CD4-positive, alpha-beta T cell (primary cell): ENCODE data around the gene POU3F2. TPM values are rescaled to one million over a fixed set of nuclear protein-coding genes. Genes with fewer than 3 reads are reported as not detected.

ENCODE experiments used
- ATAC-seq: fragments of 200-7000 bp; cut with Tn5 transposase; one replicate; pipeline ENCODE4 v1.10.0; 2022; ENCODE audit warnings: mild to moderate bottlenecking; ENCODE audit not compliant: poor library complexity
- CTCF ChIA-PET: fragments of 350-600 bp; sonication (Branson Sonifier 250); formaldehyde crosslinking; loops from one replicate; lab custom pipeline; 2021; ENCODE audit warnings: antibody characterized with exemption, inconsistent platforms; lab: Charles Lee
- POLR2A ChIA-PET: fragments of 350-600 bp; sonication (Branson Sonifier 250); formaldehyde crosslinking; loops from one replicate; lab custom pipeline; 2021; ENCODE audit warnings: antibody characterized with exemption, inconsistent platforms; lab: Charles Lee
- DNase-seq, 14 experiments: peaks; one replicate each; pipeline ENCODE4 v3.0.0-alpha.2; 2013 to 2020; ENCODE audit warnings: mixed read lengths in 2 of 14
- H3K27ac ChIP-seq, 2 donors: one replicate each; pipeline versions ENCODE4 v1.5.1 to v1.7.0; 2013; ENCODE audit warnings: low read length in 2 of 2, low read depth in 1 of 2, mild to moderate bottlenecking in 1 of 2
- H3K27me3 ChIP-seq, 2 experiments: 1 replicate in 1 of 2; 2 replicates in 1 of 2; pipeline versions ENCODE4 v1.6.1 to v1.7.0; 2013; ENCODE audit warnings: low read length in 2 of 2, control low read depth in 1 of 2, mild to moderate bottlenecking in 1 of 2, moderate library complexity in 1 of 2; ENCODE audit not compliant: insufficient read depth in 2 of 2, control insufficient read depth in 1 of 2
- H3K36me3 ChIP-seq: one replicate; pipeline ENCODE4 v1.6.1; 2013; ENCODE audit warnings: low read length, control low read depth; ENCODE audit not compliant: insufficient read depth
- H3K4me1 ChIP-seq: one replicate; pipeline ENCODE4 v1.6.1; 2013; ENCODE audit warnings: low read length, control low read depth; ENCODE audit not compliant: insufficient read depth
- H3K4me3 ChIP-seq: one replicate; pipeline ENCODE4 v1.5.1; 2013; ENCODE audit warnings: mild to moderate bottlenecking, low read length, moderate library complexity
- H3K9me3 ChIP-seq, 2 experiments: 1 replicate in 1 of 2; 2 replicates in 1 of 2; pipeline versions ENCODE4 v1.6.1 to v1.7.0; 2013; ENCODE audit warnings: low read length in 2 of 2, mild to moderate bottlenecking in 2 of 2, control low read depth in 1 of 2, moderate library complexity in 1 of 2; ENCODE audit not compliant: control insufficient read depth in 1 of 2, insufficient read depth in 1 of 2
- H3K27ac Mint-ChIP-seq: one replicate; pipeline ENCODE4 v1.8.0; 2020; ENCODE audit warnings: mixed read lengths
- H3K27me3 Mint-ChIP-seq: one replicate; pipeline ENCODE4 v1.8.0; 2021; ENCODE audit warnings: mixed read lengths
- H3K36me3 Mint-ChIP-seq: one replicate; pipeline ENCODE4 v1.8.0; 2021; ENCODE audit warnings: low read depth, mixed read lengths
- H3K4me1 Mint-ChIP-seq: one replicate; pipeline ENCODE4 v1.8.0; 2021; ENCODE audit warnings: low read depth, mixed read lengths
- H3K4me3 Mint-ChIP-seq: one replicate; pipeline ENCODE4 v1.8.0; 2020; ENCODE audit warnings: mild to moderate bottlenecking, mixed read lengths
- H3K9me3 Mint-ChIP-seq: one replicate; pipeline ENCODE4 v1.8.0; 2020; ENCODE audit warnings: mixed read lengths
- intact Hi-C, 2 experiments: fragments of 100-400 bp; cut with DNase I in 1 of 2; cut with micrococcal nuclease in 1 of 2; formaldehyde crosslinking; loops; one replicate each; pipeline versions ENCODE4 v1.15.1 to v1.9.0; 2023 to 2025; cut with DNase I, micrococcal nuclease
- total RNA-seq, 174 experiments: library from RNA in 2 of 174; stranded (reverse) in 2 of 174; gene quantifications; one replicate each; pipeline ENCODE4 v1.2.3 and lab custom pipeline; 2021 to 2026
- TF ChIP-seq, protein P1 (sequence below): fragments of 200-600 bp; IDR thresholded peaks from one replicate; pipeline ENCODE4 v1.8.0; 2022; ENCODE audit warnings: antibody characterized with exemption, mild to moderate bottlenecking

POU3F2 gene
- total RNA-seq, 2 experiments from 2014 or later: not detected

GRCh38 chr6:98887650-98888049 is 53.3 kb downstream of the POU3F2 start:
- Mint-ChIP-seq H3K4me1 (no peaks in the 10 kb centered on the region), H3K27ac (no peak overlapping the region), H3K36me3 (peaks cover 62% of the 10 kb centered on the region), H3K9me3 (no peaks in the 10 kb centered on the region), H3K27me3 (no peaks in the 10 kb centered on the region), H3K4me3 (no peak overlapping the region)
- peaks cover 7% of the 10 kb centered on the region for H3K36me3 ChIP-seq
- ATAC-seq (no peak), DNase-seq (no peak)
- H3K27ac ChIP-seq: no peak overlapping the region
- H3K9me3 ChIP-seq: no peaks in the 10 kb centered on the region
- intact Hi-C loops: no loop called here
- H3K4me1 ChIP-seq: no peaks in the 10 kb centered on the region
- TF ChIP-seq, protein P1, sequence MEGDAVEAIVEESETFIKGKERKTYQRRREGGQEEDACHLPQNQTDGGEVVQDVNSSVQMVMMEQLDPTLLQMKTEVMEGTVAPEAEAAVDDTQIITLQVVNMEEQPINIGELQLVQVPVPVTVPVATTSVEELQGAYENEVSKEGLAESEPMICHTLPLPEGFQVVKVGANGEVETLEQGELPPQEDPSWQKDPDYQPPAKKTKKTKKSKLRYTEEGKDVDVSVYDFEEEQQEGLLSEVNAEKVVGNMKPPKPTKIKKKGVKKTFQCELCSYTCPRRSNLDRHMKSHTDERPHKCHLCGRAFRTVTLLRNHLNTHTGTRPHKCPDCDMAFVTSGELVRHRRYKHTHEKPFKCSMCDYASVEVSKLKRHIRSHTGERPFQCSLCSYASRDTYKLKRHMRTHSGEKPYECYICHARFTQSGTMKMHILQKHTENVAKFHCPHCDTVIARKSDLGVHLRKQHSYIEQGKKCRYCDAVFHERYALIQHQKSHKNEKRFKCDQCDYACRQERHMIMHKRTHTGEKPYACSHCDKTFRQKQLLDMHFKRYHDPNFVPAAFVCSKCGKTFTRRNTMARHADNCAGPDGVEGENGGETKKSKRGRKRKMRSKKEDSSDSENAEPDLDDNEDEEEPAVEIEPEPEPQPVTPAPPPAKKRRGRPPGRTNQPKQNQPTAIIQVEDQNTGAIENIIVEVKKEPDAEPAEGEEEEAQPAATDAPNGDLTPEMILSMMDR: no peak
- no peak overlapping the region for H3K4me3 ChIP-seq
- no peaks in the 10 kb centered on the region for H3K27me3 ChIP-seq
- CTCF ChIA-PET: no interaction called here
- POLR2A ChIA-PET: no interaction called here

Other genes with a start within 250 kb of the POU3F2 start
- gene FBXL4, start 113.4 kb downstream of the POU3F2 start, total RNA-seq: 1 to 10 TPM; 6.9 to 7.0 TPM